AG09319 (cell line): ENCODE data around the gene DPP10.
"Not testable (repeated sequence)": the region's sequence is repeated elsewhere in the genome, so short reads cannot be mapped to it uniquely, and the experiment has no call there.

Experiments used
- DNase-seq: peaks from one replicate; pipeline ENCODE4 v3.0.0-alpha.2; 2010; ENCODE audit warnings: low read depth; ENCODE audit errors: extremely low read depth
- TF ChIP-seq, protein P1 (sequence below): IDR thresholded peaks from 2 replicates; pipeline ENCODE4 v1.5.1; 2011; ENCODE audit warnings: low read depth, mild to moderate bottlenecking, inconsistent platforms, low read length, moderate library complexity

Gene DPP10

GRCh38 chr2:114937366-114937930, 495.0 kb downstream of the DPP10 start:
- no peak for DNase-seq
- TF ChIP-seq, protein P1, sequence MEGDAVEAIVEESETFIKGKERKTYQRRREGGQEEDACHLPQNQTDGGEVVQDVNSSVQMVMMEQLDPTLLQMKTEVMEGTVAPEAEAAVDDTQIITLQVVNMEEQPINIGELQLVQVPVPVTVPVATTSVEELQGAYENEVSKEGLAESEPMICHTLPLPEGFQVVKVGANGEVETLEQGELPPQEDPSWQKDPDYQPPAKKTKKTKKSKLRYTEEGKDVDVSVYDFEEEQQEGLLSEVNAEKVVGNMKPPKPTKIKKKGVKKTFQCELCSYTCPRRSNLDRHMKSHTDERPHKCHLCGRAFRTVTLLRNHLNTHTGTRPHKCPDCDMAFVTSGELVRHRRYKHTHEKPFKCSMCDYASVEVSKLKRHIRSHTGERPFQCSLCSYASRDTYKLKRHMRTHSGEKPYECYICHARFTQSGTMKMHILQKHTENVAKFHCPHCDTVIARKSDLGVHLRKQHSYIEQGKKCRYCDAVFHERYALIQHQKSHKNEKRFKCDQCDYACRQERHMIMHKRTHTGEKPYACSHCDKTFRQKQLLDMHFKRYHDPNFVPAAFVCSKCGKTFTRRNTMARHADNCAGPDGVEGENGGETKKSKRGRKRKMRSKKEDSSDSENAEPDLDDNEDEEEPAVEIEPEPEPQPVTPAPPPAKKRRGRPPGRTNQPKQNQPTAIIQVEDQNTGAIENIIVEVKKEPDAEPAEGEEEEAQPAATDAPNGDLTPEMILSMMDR, result no peak

- TF ChIP-seq, protein P1, result no peak
- DNase-seq, result no peak
Observed at GRCh38 chr2:114940785-114941458, 498.5 kb downstream of the DPP10 start.

DNA sequence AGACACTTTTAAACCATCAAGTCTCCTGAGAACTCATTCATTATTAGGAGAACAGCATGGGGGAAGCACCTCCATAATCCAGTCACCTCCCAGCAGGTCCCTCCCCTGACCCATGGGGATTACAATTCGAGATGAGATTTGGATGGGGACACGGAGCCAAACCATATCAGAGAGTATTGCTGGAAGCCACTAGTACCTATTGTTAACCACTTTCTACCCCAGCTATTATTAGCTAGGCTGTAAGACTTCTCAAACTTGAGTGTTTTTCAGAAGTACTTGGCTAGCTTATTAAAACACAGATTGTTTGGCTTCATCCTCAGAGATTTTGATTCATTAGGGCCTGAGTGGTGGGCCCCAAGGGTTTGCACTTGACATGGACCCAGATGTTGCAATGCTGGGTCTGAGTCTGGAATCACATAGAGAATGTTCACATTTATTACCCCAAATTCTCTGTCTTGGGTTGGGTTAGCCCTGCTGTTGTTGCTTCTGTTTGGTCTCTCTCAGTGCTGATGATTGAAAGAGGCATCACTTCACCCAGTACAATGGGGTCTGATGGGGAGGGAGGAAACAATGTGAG, 506.9 kb downstream of the DPP10 start:
- no peak for DNase-seq
- TF ChIP-seq, protein P1, result no peak

- DNase-seq, result no peak
- TF ChIP-seq, protein P1, result no peak
Observed at GRCh38 chr2:114960389-114960788, 517.9 kb downstream of the DPP10 start.

GRCh38 chr2:114962532-114962931, 520.1 kb downstream of the DPP10 start:
- no peak for DNase-seq
- TF ChIP-seq, protein P1, result no peak

DNA sequence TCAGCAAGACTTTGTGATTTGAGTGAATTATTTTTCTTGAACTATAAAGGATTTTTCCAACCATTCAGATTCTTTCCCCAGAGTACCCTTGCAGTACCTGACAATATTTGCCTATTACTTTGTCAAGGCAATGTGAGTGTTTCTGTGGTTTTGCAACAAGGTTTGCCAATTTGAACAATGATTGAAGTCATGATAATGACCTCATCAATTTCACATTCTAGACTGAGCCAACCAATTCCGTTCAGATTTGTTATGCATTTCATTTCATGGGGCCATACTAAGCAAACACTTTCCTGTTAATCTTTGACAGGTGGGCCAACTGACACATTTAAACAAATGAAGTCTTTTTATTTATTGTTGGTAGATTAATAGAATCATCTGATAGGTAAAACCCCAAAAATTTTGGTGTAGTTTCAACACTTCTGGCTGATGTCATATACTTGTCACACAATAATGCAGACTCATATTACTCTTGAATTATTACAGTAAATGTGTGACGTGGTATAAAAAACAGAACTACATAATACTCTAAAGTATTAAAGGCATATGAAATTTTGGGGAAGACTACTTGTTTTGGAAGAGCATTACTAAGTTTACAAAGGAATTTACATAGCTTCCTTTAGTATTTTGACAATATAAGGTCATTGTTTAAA, 526.4 kb downstream of the DPP10 start:
- DNase-seq, result no peak

GRCh38 chr2:115004321-115004720, 561.9 kb downstream of the DPP10 start:
- not testable (repeated sequence) for DNase-seq

More for the DNA sequence above, 526.4 kb downstream of the DPP10 start:
- TF ChIP-seq, protein P1, result no peak
